Measurements from ENCODE around the gene DRC7. TPM values are rescaled to one million over a fixed set of nuclear protein-coding genes. Genes with fewer than 3 reads are reported as not detected.

Gene DRC7
- total RNA-seq, 2 experiments from 2014 or later = 0.05 TPM; not detected in 1

- ChIA-PET CTCF (interaction anchor here (0.7 to 1.5 kb wide), 2 partner anchors 13 to 93 kb away, joined by 3 read pairs; no protein-coding TSS in a partner anchor), POLR2A (no interaction called here)
- H3K27ac Mint-ChIP-seq = no peak overlapping the region
- ATAC-seq = no peak
- no peaks in the 10 kb centered on the region for H3K36me3 Mint-ChIP-seq (ENCODE audit: low read depth)
- intact Hi-C loops (cut with DNase I, micrococcal nuclease) = no loop called here
- H3K4me3 Mint-ChIP-seq = no peak overlapping the region
- H3K9me3 Mint-ChIP-seq (ENCODE audit: low read depth) = no peaks in the 10 kb centered on the region
- no peaks in the 10 kb centered on the region for H3K4me1 Mint-ChIP-seq
- H3K27me3 Mint-ChIP-seq = no peaks in the 10 kb centered on the region
- no peak for DNase-seq
Observed at GRCh38 chr16:57680842-57681375, 13.7 kb upstream of the DRC7 start.

GRCh38 chr16:57681950-57682728, 12.5 kb upstream of the DRC7 start:
- Mint-ChIP-seq H3K9me3 (ENCODE audit: low read depth) (no peaks in the 10 kb centered on the region), H3K27me3 (no peaks in the 10 kb centered on the region), H3K36me3 (ENCODE audit: low read depth) (no peaks in the 10 kb centered on the region), H3K4me1 (no peaks in the 10 kb centered on the region), H3K27ac (no peak overlapping the region), H3K4me3 (no peak overlapping the region)
- ChIA-PET CTCF (interaction anchor here (0.6 to 1.5 kb wide), 3 partner anchors 94 to 225 kb away, joined by 3 read pairs; no protein-coding TSS in a partner anchor), POLR2A (no interaction called here)
- no peak for ATAC-seq
- no peak for DNase-seq
- intact Hi-C loops (cut with DNase I, micrococcal nuclease) = no loop called here

- ATAC-seq (no peak), DNase-seq (no peak)
- H3K27ac Mint-ChIP-seq = no peak overlapping the region
- POLR2A ChIA-PET = no interaction called here
- CTCF ChIA-PET = interaction anchor here (0.6 kb wide), 1 partner anchor 224 kb away, joined by 3 read pairs; no protein-coding TSS in a partner anchor
- no peaks in the 10 kb centered on the region for H3K4me1 Mint-ChIP-seq
- H3K9me3 Mint-ChIP-seq (ENCODE audit: low read depth) = no peaks in the 10 kb centered on the region
- intact Hi-C loops (cut with DNase I, micrococcal nuclease) = no loop called here
- no peaks in the 10 kb centered on the region for H3K36me3 Mint-ChIP-seq (ENCODE audit: low read depth)
- H3K4me3 Mint-ChIP-seq = no peak overlapping the region
- H3K27me3 Mint-ChIP-seq = no peaks in the 10 kb centered on the region
Observed at GRCh38 chr16:57682809-57683635, 11.6 kb upstream of the DRC7 start.

- ChIA-PET CTCF (interaction anchor here (0.7 kb wide), 1 partner anchor 107 kb away, joined by 3 read pairs; no protein-coding TSS in a partner anchor), POLR2A (no interaction called here)
- H3K9me3 Mint-ChIP-seq (ENCODE audit: low read depth) = no peaks in the 10 kb centered on the region
- ATAC-seq = no peak
- no peak overlapping the region for H3K4me3 Mint-ChIP-seq
- no peaks in the 10 kb centered on the region for H3K27me3 Mint-ChIP-seq
- no peaks in the 10 kb centered on the region for H3K36me3 Mint-ChIP-seq (ENCODE audit: low read depth)
- H3K27ac Mint-ChIP-seq = no peak overlapping the region
- DNase-seq = no peak
- no peaks in the 10 kb centered on the region for H3K4me1 Mint-ChIP-seq
- intact Hi-C loops (cut with DNase I, micrococcal nuclease) = no loop called here
Observed at GRCh38 chr16:57683636-57684545, 10.7 kb upstream of the DRC7 start.

- ChIA-PET POLR2A (interaction anchor here (1.1 kb wide), 1 partner anchor 201 kb away, joined by 5 read pairs; no protein-coding TSS in a partner anchor), CTCF (no interaction called here)
- DNase-seq (no peak), ATAC-seq (no peak)
- intact Hi-C loops (cut with DNase I, micrococcal nuclease) = no loop called here
- no peaks in the 10 kb centered on the region for H3K9me3 Mint-ChIP-seq (ENCODE audit: low read depth)
- no peaks in the 10 kb centered on the region for H3K27me3 Mint-ChIP-seq
- no peaks in the 10 kb centered on the region for H3K36me3 Mint-ChIP-seq (ENCODE audit: low read depth)
- no peak overlapping the region for H3K27ac Mint-ChIP-seq
- peaks cover 7% of the 10 kb centered on the region for H3K4me1 Mint-ChIP-seq
- H3K4me3 Mint-ChIP-seq = no peak overlapping the region
Observed at GRCh38 chr16:57684626-57685358, 9.8 kb upstream of the DRC7 start.

GRCh38 chr16:57685633-57686032, 9.0 kb upstream of the DRC7 start:
- Mint-ChIP-seq H3K27ac (no peak overlapping the region), H3K4me3 (no peak overlapping the region), H3K36me3 (ENCODE audit: low read depth) (no peaks in the 10 kb centered on the region), H3K9me3 (ENCODE audit: low read depth) (no peaks in the 10 kb centered on the region), H3K27me3 (no peaks in the 10 kb centered on the region), H3K4me1 (peaks cover 13% of the 10 kb centered on the region)
- intact Hi-C loops (cut with DNase I, micrococcal nuclease) = no loop called here
- CTCF ChIA-PET = no interaction called here
- ATAC-seq = no peak
- no peak for DNase-seq
- POLR2A ChIA-PET = interaction anchor here (1.1 kb wide), 1 partner anchor 201 kb away, joined by 5 read pairs; no protein-coding TSS in a partner anchor

- H3K4me1 Mint-ChIP-seq = peaks cover 13% of the 10 kb centered on the region
- no peaks in the 10 kb centered on the region for H3K27me3 Mint-ChIP-seq
- H3K36me3 Mint-ChIP-seq (ENCODE audit: low read depth) = no peaks in the 10 kb centered on the region
- no peaks in the 10 kb centered on the region for H3K9me3 Mint-ChIP-seq (ENCODE audit: low read depth)
- H3K27ac Mint-ChIP-seq = no peak overlapping the region
- DNase-seq = no peak
- intact Hi-C loops (cut with DNase I, micrococcal nuclease) = no loop called here
- POLR2A ChIA-PET = interaction anchor here (0.7 kb wide), 1 partner anchor 235 kb away, joined by 3 read pairs; no protein-coding TSS in a partner anchor
- CTCF ChIA-PET = interaction anchor here (0.6 kb wide), 1 partner anchor 534 kb away, joined by 5 read pairs; no protein-coding TSS in a partner anchor
- no peak for ATAC-seq
- H3K4me3 Mint-ChIP-seq = no peak overlapping the region
Observed at GRCh38 chr16:57686577-57686976, 8.0 kb upstream of the DRC7 start.

- intact Hi-C loops (cut with DNase I, micrococcal nuclease) = no loop called here
- peaks cover 13% of the 10 kb centered on the region for H3K4me1 Mint-ChIP-seq
- CTCF ChIA-PET = interaction anchor here (0.6 kb wide), 1 partner anchor 533 kb away, joined by 5 read pairs; no protein-coding TSS in a partner anchor
- DNase-seq (no peak), ATAC-seq (no peak)
- H3K9me3 Mint-ChIP-seq (ENCODE audit: low read depth) = no peaks in the 10 kb centered on the region
- H3K4me3 Mint-ChIP-seq = no peak overlapping the region
- no peaks in the 10 kb centered on the region for H3K27me3 Mint-ChIP-seq
- no peaks in the 10 kb centered on the region for H3K36me3 Mint-ChIP-seq (ENCODE audit: low read depth)
- H3K27ac Mint-ChIP-seq = no peak overlapping the region
- POLR2A ChIA-PET = interaction anchor here (0.7 kb wide), 1 partner anchor 234 kb away, joined by 3 read pairs; no protein-coding TSS in a partner anchor
Observed at GRCh38 chr16:57687363-57687929, 7.2 kb upstream of the DRC7 start.

- ChIA-PET CTCF (no interaction called here), POLR2A (no interaction called here)
- Mint-ChIP-seq H3K27me3 (no peaks in the 10 kb centered on the region), H3K4me1 (peaks cover 13% of the 10 kb centered on the region), H3K36me3 (ENCODE audit: low read depth) (no peaks in the 10 kb centered on the region), H3K9me3 (ENCODE audit: low read depth) (no peaks in the 10 kb centered on the region), H3K27ac (no peak overlapping the region), H3K4me3 (no peak overlapping the region)
- ATAC-seq (no peak), DNase-seq (no peak)
- intact Hi-C loops (cut with DNase I, micrococcal nuclease) = no loop called here
Observed at GRCh38 chr16:57688487-57688986, 6.1 kb upstream of the DRC7 start.

Data from activated CD4-positive, alpha-beta T cell treated with anti-CD3 and anti-CD28 coated beads for 36 hours (primary cell).